SK-N-SH (cell line): ENCODE measurements around the gene GFM1. TPM values are rescaled to one million over a fixed set of nuclear protein-coding genes. Genes with fewer than 3 reads are reported as not detected.

Experiments used
- CTCF ChIA-PET: fragments of 300-600, 350-600 bp; formaldehyde crosslinking; extraction: SDS; loops from one replicate; lab custom pipeline; 2021; lab: Yijun Ruan, JAX
- POLR2A ChIA-PET: fragments of 350-600 bp; sonication (Branson Sonifier 250); formaldehyde crosslinking; extraction: SDS; loops from one replicate; lab custom pipeline; 2020; ENCODE audit warnings: antibody characterized with exemption, inconsistent platforms; lab: Yijun Ruan, JAX
- DNase-seq: peaks from one replicate; pipeline ENCODE4 v3.0.0; 2012
- H2AFZ ChIP-seq: fragments of 200-600 bp; sonication (generic); 2 replicates; pipeline ENCODE4 v1.8.1; 2016; ENCODE audit warnings: antibody characterized with exemption, mild to moderate bottlenecking, low read depth
- H3F3A ChIP-seq: fragments of 200-600 bp; sonication (generic); replicated peaks from 2 replicates; pipeline ENCODE3; 2016; ENCODE audit warnings: antibody characterized with exemption, mild to moderate bottlenecking; ENCODE audit not compliant: insufficient read depth
- H3K27ac ChIP-seq, 2 experiments: fragments of 200-500 bp in 1 of 2; fragments of 200-600 bp in 1 of 2; sonication (Bioruptor generic) in 1 of 2; sonication (generic), shearing (Covaris generic) in 1 of 2; 2 replicates each; pipeline versions ENCODE4 v1.5.1 to v1.6.1; 2014 to 2016; ENCODE audit warnings: low read depth in 2 of 2, inconsistent platforms in 1 of 2, low read length in 1 of 2, mild to moderate bottlenecking in 1 of 2, mixed read lengths in 1 of 2
- H3K27me3 ChIP-seq: fragments of 200-600 bp; sonication (generic), shearing (Covaris generic); 2 replicates; pipeline ENCODE4 v1.6.1; 2016; ENCODE audit warnings: mixed run types; ENCODE audit not compliant: insufficient read depth
- H3K36me3 ChIP-seq, 2 experiments: fragments of 200-500 bp in 1 of 2; fragments of 200-600 bp in 1 of 2; sonication (Bioruptor generic) in 1 of 2; sonication (generic) in 1 of 2; replicated peaks in 1 of 2; 2 replicates each; pipeline versions ENCODE3 to v1.5.1; 2014 to 2016; ENCODE audit warnings: low read length in 1 of 2, mild to moderate bottlenecking in 1 of 2; ENCODE audit not compliant: insufficient read depth in 2 of 2, control insufficient read depth in 1 of 2
- H3K4me1 ChIP-seq, 2 experiments: fragments of 200-500 bp in 1 of 2; fragments of 200-600 bp in 1 of 2; sonication (Bioruptor generic) in 1 of 2; sonication (generic), shearing (Covaris generic) in 1 of 2; 2 replicates each; pipeline versions ENCODE4 v1.5.1 to v1.6.1; 2014 to 2016; ENCODE audit warnings: low read depth in 1 of 2, low read length in 1 of 2, mixed run types in 1 of 2; ENCODE audit not compliant: insufficient read depth in 2 of 2, control insufficient read depth in 1 of 2
- H3K4me2 ChIP-seq: fragments of 200-600 bp; sonication (generic), shearing (Covaris generic); 2 replicates; pipeline ENCODE4 v1.6.1; 2017; ENCODE audit warnings: mixed run types
- H3K4me3 ChIP-seq, 2 experiments: fragments of 200-500 bp in 1 of 2; fragments of 200-600 bp in 1 of 2; sonication (Bioruptor generic) in 1 of 2; sonication (generic), shearing (Covaris generic) in 1 of 2; 2 replicates each; pipeline versions ENCODE4 v1.5.1 to v1.8.1; 2014 to 2016; ENCODE audit warnings: low read depth in 2 of 2, inconsistent platforms in 1 of 2, low read length in 1 of 2, mild to moderate bottlenecking in 1 of 2, mixed read lengths in 1 of 2, moderate library complexity in 1 of 2
- H3K79me2 ChIP-seq: fragments of 200-600 bp; sonication (generic); 2 replicates; pipeline ENCODE4 v1.8.1; 2017; ENCODE audit warnings: mild to moderate bottlenecking; ENCODE audit not compliant: insufficient read depth
- H3K9ac ChIP-seq: fragments of 200-600 bp; sonication (generic); 2 replicates; pipeline ENCODE4 v1.6.1; 2017; ENCODE audit warnings: mixed run types
- H3K9me2 ChIP-seq: fragments of 200-600 bp; sonication (generic); 2 replicates; pipeline ENCODE4 v1.6.1; 2017; ENCODE audit warnings: mixed run types
- H3K9me3 ChIP-seq: fragments of 200-600 bp; sonication (generic); 2 replicates; pipeline ENCODE4 v1.6.1; 2017; ENCODE audit warnings: mixed run types, mild to moderate bottlenecking, moderate library complexity
- H4K20me1 ChIP-seq: fragments of 200-600 bp; sonication (generic); 2 replicates; pipeline ENCODE4 v1.6.1; 2017; ENCODE audit warnings: mild to moderate bottlenecking, mixed run types; ENCODE audit not compliant: insufficient read depth
- CHD2 ChIP-seq: fragments of 150-350 bp; IDR thresholded peaks from 2 replicates; pipeline ENCODE4 v1.6.1; 2018; ENCODE audit warnings: low read length; ENCODE audit not compliant: partially characterized antibody
- EP300 ChIP-seq, 2 experiments: IDR thresholded peaks; 2 replicates each; pipeline versions ENCODE4 v1.4.0 to v1.6.1; 2012; ENCODE audit warnings: borderline replicate concordance in 1 of 2, low read depth in 1 of 2, low read length in 1 of 2
- FOXJ3 ChIP-seq: sonication (generic); formaldehyde crosslinking; IDR thresholded peaks from 2 replicates; pipeline ENCODE4 v1.5.1; 2020; ENCODE audit warnings: mild to moderate bottlenecking, missing genetic modification reagents
- IRF3 ChIP-seq: fragments of 150-350 bp; IDR thresholded peaks from 2 replicates; pipeline ENCODE4 v1.6.1; 2016; ENCODE audit warnings: mild to moderate bottlenecking, low read depth, low read length
- MEF2A ChIP-seq: IDR thresholded peaks from 2 replicates; pipeline ENCODE4 v1.4.0; 2012; ENCODE audit warnings: low read depth, borderline replicate concordance
- NFIC ChIP-seq: IDR thresholded peaks from 2 replicates; pipeline ENCODE4 v1.4.0; 2012; ENCODE audit warnings: borderline replicate concordance
- POLR2AphosphoS5 ChIP-seq: IDR thresholded peaks from 2 replicates; pipeline ENCODE4 v1.6.1; 2012; ENCODE audit warnings: low read depth, low read length
- RAD21 ChIP-seq: IDR thresholded peaks from 2 replicates; pipeline ENCODE4 v1.6.1; 2012; ENCODE audit warnings: mild to moderate bottlenecking, low read length
- RCOR1 ChIP-seq: fragments of 150-350 bp; IDR thresholded peaks from 2 replicates; pipeline ENCODE4 v1.6.1; 2017; ENCODE audit warnings: antibody characterized with exemption, low read length
- REST ChIP-seq: IDR thresholded peaks from 2 replicates; pipeline ENCODE4 v1.6.1; 2012; ENCODE audit warnings: mild to moderate bottlenecking, low read depth, low read length, moderate library complexity
- WGBS: methylation state at CpG from one replicate; pipeline ENCODE4 v1.1.6; 2017; ENCODE audit warnings: low lambda C conversion rate; 5-methylcytosine and 5-hydroxymethylcytosine counted together
- polyA plus RNA-seq, 3 experiments: library from polyadenylated mRNA; depleted of rRNA; stranded (reverse); fragments of >200 nt; gene quantifications; 2 replicates each; pipeline ENCODE4 v1.2.3, GENCODE V29; 2012

Gene GFM1
- polyA plus RNA-seq, 1 of the 3 experiments (the other 2 are of a cell fraction) = 25.2 TPM

GRCh38 chr3:158737410-158737809, 93.1 kb downstream of the GFM1 start:
- H3K9ac ChIP-seq = no peak overlapping the region
- no peaks in the 10 kb centered on the region for H3K27me3 ChIP-seq
- H3F3A ChIP-seq = no peaks in the 10 kb centered on the region
- WGBS = 97% methylated on average over 2 of the region's 2 CpGs
- POLR2A ChIA-PET = no interaction called here
- no peaks in the 10 kb centered on the region; a peak in 2 of 4 replicates for H3K4me1 ChIP-seq
- H3K79me2 ChIP-seq = no peaks in the 10 kb centered on the region
- no peaks in the 10 kb centered on the region for H3K36me3 ChIP-seq
- no peaks in the 10 kb centered on the region for H3K9me2 ChIP-seq
- H3K4me3 ChIP-seq = no peak overlapping the region
- H2AFZ ChIP-seq = no peak overlapping the region
- no peaks in the 10 kb centered on the region for H4K20me1 ChIP-seq
- DNase-seq = no peak
- H3K27ac ChIP-seq = no peak overlapping the region
- TF ChIP-seq EP300 (IDR thresholded peaks at IDR 0.05; ENCODE audit: borderline replicate concordance in 1 of 2, low read depth in 1 of 2, low read length in 1 of 2) (no peak), RCOR1 (no peak)
- no peaks in the 10 kb centered on the region for H3K9me3 ChIP-seq
- no peak overlapping the region for H3K4me2 ChIP-seq
- CTCF ChIA-PET = no interaction called here

DNA sequence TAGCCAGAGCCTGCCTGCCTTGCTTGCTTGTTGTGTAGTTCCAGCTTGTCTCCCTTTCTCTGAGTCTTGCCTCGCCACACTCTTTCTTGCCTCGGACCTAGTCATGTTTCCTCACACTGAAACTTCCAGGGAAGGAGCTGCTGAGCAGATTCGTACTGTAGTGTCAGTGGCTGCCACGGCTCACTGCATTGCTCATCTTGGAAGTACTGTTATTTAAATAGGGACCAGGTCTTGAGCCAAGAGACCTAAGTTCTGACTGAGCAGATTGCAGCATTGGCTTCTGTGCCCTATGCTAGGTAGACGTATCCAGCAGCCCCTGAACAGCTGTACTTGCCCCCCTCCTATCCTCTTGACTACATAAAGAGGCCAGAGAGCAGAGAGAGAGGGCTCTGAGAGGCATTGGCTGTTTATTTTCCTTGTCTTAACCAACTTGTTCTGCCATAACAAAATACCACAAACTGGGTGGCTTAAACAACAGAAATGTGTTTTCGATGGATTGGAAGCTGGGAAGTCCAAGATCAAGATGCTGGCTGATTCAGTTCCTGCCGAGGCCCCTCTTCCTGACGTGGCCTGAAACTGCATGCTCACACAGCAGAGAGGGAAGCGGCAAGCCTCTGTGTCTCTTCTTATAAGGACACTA, 93.8 kb downstream of the GFM1 start:
- H4K20me1 ChIP-seq = no peaks in the 10 kb centered on the region
- peaks cover 2% of the 10 kb centered on the region in 2 experiments; a peak in 2 of 4 replicates for H3K4me1 ChIP-seq
- H3K36me3 ChIP-seq = no peaks in the 10 kb centered on the region
- no peak for DNase-seq
- no peak for TF ChIP-seq MEF2A
- TF ChIP-seq NFIC = no peak
- TF ChIP-seq RAD21 = no peak
- no peak for TF ChIP-seq IRF3
- no peak for TF ChIP-seq CHD2
- TF ChIP-seq POLR2AphosphoS5 = no peak
- TF ChIP-seq FOXJ3 (CRISPR knock-in tag) = no peak
- TF ChIP-seq REST = no peak
- ChIA-PET CTCF (no interaction called here), POLR2A (no interaction called here)
- H3K4me2 ChIP-seq = no peak overlapping the region
- H3K79me2 ChIP-seq = no peaks in the 10 kb centered on the region
- no peaks in the 10 kb centered on the region for H3K27me3 ChIP-seq
- H3K4me3 ChIP-seq = no peak overlapping the region
- no peaks in the 10 kb centered on the region for H3K9me2 ChIP-seq
- no peaks in the 10 kb centered on the region for H3K9me3 ChIP-seq
- WGBS = 92% methylated on average over 9 of the region's 9 CpGs
- no peak overlapping the region for H3K27ac ChIP-seq
- H3K9ac ChIP-seq = no peak overlapping the region
- no peak overlapping the region for H2AFZ ChIP-seq
- no peaks in the 10 kb centered on the region for H3F3A ChIP-seq
